Measurements from ENCODE around the gene ELL3.

The ELL3 gene

DNA sequence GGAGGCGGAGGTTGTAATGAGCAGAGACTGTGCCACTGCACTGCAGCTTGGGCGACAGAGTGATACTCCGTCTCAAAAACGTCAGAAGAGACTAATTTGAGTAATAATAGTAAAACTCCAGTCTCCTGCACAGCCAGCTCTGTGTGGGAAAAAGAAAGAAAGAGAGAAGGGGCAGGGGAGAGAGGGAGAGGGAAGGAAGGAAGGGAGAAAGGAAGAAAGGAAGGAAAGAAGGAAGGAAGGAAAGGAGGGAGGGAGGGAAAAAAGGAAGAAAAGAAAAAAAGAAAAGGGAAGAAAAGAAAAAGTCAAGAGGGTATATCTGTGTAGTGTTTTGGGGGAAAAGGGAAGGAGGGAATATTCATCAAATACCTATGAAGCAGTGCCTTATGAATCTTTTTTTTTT is 53.6 kb downstream of the ELL3 start:
- DNase-seq (ENCODE audit: low read depth) = no peak
